Spleen (tissue), 13 donors: ENCODE measurements around the gene SLITRK6. TPM values are rescaled to one million over a fixed set of nuclear protein-coding genes. Genes with fewer than 3 reads are reported as not detected.

Source experiments
- DNase-seq: peaks from one replicate; pipeline ENCODE4 v3.0.0-alpha.2; 2020
- H3K27ac ChIP-seq, 8 donors: fragments of 200-600 bp; sonication (generic) in 7 of 8; 1 replicate in 4 of 8; 2 replicates in 4 of 8; pipeline versions ENCODE4 v1.5.0 to v1.8.0; 2016 to 2021; ENCODE audit warnings: inconsistent platforms in 4 of 8, mild to moderate bottlenecking in 4 of 8, moderate library complexity in 1 of 8
- H3K27me3 ChIP-seq, 7 donors: fragments of 200-600 bp; sonication (generic) in 6 of 7; replicated peaks in 1 of 7; 1 replicate in 4 of 7; 2 replicates in 3 of 7; pipeline versions ENCODE4 v1.5.0 to v1.8.0; 2016 to 2021; ENCODE audit warnings: inconsistent platforms in 3 of 7, mild to moderate bottlenecking in 1 of 7
- H3K36me3 ChIP-seq, 6 donors: fragments of 200-600 bp; sonication (generic) in 5 of 6; 1 replicate in 4 of 6; 2 replicates in 2 of 6; pipeline versions ENCODE4 v1.5.0 to v1.8.0; 2016 to 2021; ENCODE audit warnings: inconsistent platforms in 2 of 6
- H3K4me1 ChIP-seq, 6 donors: fragments of 200-600 bp; sonication (generic) in 5 of 6; 1 replicate in 3 of 6; 2 replicates in 3 of 6; pipeline versions ENCODE4 v1.5.0 to v1.8.0; 2016 to 2021; ENCODE audit warnings: inconsistent platforms in 3 of 6
- H3K4me3 ChIP-seq, 8 donors: fragments of 200-600 bp; sonication (generic) in 7 of 8; 1 replicate in 4 of 8; 2 replicates in 4 of 8; pipeline versions ENCODE4 v1.5.0 to v1.8.0; 2016 to 2021; ENCODE audit warnings: inconsistent platforms in 4 of 8, mild to moderate bottlenecking in 4 of 8, moderate library complexity in 2 of 8
- H3K9me3 ChIP-seq, 8 donors: fragments of 200-600 bp; sonication (generic) in 7 of 8; 1 replicate in 4 of 8; 2 replicates in 4 of 8; pipeline versions ENCODE4 v1.5.0 to v1.8.0; 2016 to 2021; ENCODE audit warnings: inconsistent platforms in 4 of 8
- POLR2A ChIP-seq, 3 donors: fragments of 450-650 bp; IDR thresholded peaks; one replicate each; pipeline ENCODE4 v1.5.1; 2017; ENCODE audit warnings: antibody characterized with exemption in 3 of 3, mild to moderate bottlenecking in 1 of 3
- POLR2AphosphoS5 ChIP-seq, 3 donors: sonication (generic); formaldehyde crosslinking; IDR thresholded peaks; one replicate each; pipeline ENCODE4 v1.5.1; 2017; ENCODE audit warnings: antibody characterized with exemption in 3 of 3
- WGBS, 5 donors: extraction: QIAGEN DNeasy Blood & Tissue Kit in 3 of 5; methylation state at CpG; one replicate each; pipeline versions ENCODE4 v1.1.5 to v1.1.7; 2013 to 2018; 5-methylcytosine and 5-hydroxymethylcytosine counted together
- intact Hi-C: fragments of 100-400 bp; cut with DNase I; formaldehyde crosslinking; loops from one replicate; pipeline ENCODE4 v1.15.0; 2023; ENCODE audit warnings: low total_unique reads
- long read RNA-seq, 2 donors: transcript quantifications; one replicate each; lab custom pipeline, GENCODE V29; 2026
- polyA plus RNA-seq, 3 donors: library from polyadenylated mRNA; stranded (reverse); fragments of 200-250 nt; gene quantifications; one replicate each; pipeline ENCODE4 v1.2.1, GENCODE V29; 2013
- total RNA-seq, 7 donors: library from RNA; depleted of rRNA in 3 of 7; stranded (reverse); fragments of >200 nt in 3 of 7; fragmentation: NEBNext Ultra II Directional in 4 of 7; extraction: Animal tissue kit (Norgen Biotek cat#: 25700) in 4 of 7; gene quantifications; one replicate each; pipeline versions ENCODE4 v1.1.0 to v1.2.1, GENCODE V29; 2016 to 2021
- TF ChIP-seq, protein P1 (sequence below), 11 experiments: fragments of 200-600 bp in 7 of 11; fragments of 450-650 bp in 4 of 11; sonication (generic) in 4 of 11; IDR thresholded peaks in 8 of 11; conservative IDR thresholded peaks in 3 of 11; 1 replicate in 7 of 11; 2 replicates in 4 of 11; pipeline versions ENCODE4 v1.4.0 to v1.8.0; 2016 to 2021; ENCODE audit warnings: antibody characterized with exemption in 11 of 11, inconsistent platforms in 4 of 11, mild to moderate bottlenecking in 1 of 11
- donor health status: healthy with polysubstance abuse.
- donor health status: DM: no; HTN: no; CAD: no; lungs with moderate emphysema.
- donor health status: DM: no; HTN: no; CAD: no.
- donor health status: Bipolar disorder and iron deficiency.
- donor health status: healthy.
- donor health status: DM: no; HTN: no; CAD: no.
- donor health status: DM: yes; HTN: yes; CAD: no.

Gene SLITRK6, protein sequence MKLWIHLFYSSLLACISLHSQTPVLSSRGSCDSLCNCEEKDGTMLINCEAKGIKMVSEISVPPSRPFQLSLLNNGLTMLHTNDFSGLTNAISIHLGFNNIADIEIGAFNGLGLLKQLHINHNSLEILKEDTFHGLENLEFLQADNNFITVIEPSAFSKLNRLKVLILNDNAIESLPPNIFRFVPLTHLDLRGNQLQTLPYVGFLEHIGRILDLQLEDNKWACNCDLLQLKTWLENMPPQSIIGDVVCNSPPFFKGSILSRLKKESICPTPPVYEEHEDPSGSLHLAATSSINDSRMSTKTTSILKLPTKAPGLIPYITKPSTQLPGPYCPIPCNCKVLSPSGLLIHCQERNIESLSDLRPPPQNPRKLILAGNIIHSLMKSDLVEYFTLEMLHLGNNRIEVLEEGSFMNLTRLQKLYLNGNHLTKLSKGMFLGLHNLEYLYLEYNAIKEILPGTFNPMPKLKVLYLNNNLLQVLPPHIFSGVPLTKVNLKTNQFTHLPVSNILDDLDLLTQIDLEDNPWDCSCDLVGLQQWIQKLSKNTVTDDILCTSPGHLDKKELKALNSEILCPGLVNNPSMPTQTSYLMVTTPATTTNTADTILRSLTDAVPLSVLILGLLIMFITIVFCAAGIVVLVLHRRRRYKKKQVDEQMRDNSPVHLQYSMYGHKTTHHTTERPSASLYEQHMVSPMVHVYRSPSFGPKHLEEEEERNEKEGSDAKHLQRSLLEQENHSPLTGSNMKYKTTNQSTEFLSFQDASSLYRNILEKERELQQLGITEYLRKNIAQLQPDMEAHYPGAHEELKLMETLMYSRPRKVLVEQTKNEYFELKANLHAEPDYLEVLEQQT
- under 1 TPM in 1 of 7 donors, not detected in 6; 0.20 TPM for total RNA-seq
- under 1 TPM in 2 of 3 donors, not detected in 1; 0.02 TPM for polyA plus RNA-seq
- long read RNA-seq, donor 1, result 0 reads
- long read RNA-seq, donor 2, result 0 reads

DNA sequence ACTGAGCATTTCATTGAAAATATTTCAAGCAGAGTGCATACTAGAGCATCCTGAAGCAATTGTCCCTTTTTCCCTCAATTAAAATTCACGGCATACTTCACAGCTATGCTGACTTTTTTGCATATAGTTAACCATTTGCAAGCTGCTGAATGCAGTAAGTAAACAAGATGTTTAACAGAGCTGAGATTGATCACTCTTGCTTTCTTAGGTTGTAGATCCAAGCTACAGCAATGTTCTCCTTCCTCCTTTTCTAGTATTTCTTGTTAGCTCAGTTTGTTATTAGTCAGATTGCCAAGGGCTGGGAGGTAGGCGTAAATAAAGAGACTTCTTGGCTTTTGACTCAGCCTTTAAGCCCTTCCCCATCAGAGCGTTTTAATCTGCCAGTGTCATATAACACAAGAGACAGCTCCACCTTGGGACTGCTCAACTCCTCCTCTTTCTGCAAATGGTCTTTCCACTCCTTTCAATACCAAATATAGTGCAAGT is at the start of gene SLITRK6:
Gene SLITRK6, minus strand, starts transcription at position 323 of the 486 bp plus-strand sequence. CDS start 2,911 bp downstream, outside the sequence.
- 33 to 59% (median 51%) methylated on average over 3 of the region's 3 CpGs for WGBS, 5 donors
- TF ChIP-seq POLR2A (IDR thresholded peaks at IDR 0.05), result no peak
- no peak for TF ChIP-seq POLR2AphosphoS5 (IDR thresholded peaks at IDR 0.05)
- TF ChIP-seq, protein P1, sequence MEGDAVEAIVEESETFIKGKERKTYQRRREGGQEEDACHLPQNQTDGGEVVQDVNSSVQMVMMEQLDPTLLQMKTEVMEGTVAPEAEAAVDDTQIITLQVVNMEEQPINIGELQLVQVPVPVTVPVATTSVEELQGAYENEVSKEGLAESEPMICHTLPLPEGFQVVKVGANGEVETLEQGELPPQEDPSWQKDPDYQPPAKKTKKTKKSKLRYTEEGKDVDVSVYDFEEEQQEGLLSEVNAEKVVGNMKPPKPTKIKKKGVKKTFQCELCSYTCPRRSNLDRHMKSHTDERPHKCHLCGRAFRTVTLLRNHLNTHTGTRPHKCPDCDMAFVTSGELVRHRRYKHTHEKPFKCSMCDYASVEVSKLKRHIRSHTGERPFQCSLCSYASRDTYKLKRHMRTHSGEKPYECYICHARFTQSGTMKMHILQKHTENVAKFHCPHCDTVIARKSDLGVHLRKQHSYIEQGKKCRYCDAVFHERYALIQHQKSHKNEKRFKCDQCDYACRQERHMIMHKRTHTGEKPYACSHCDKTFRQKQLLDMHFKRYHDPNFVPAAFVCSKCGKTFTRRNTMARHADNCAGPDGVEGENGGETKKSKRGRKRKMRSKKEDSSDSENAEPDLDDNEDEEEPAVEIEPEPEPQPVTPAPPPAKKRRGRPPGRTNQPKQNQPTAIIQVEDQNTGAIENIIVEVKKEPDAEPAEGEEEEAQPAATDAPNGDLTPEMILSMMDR (IDR thresholded peaks at IDR 0.05 in 8 of 11, conservative IDR thresholded peaks at IDR 0.05 in 3 of 11), result no peak
- H3K4me3 ChIP-seq, result no peak within 1 kb of the TSS

DNA sequence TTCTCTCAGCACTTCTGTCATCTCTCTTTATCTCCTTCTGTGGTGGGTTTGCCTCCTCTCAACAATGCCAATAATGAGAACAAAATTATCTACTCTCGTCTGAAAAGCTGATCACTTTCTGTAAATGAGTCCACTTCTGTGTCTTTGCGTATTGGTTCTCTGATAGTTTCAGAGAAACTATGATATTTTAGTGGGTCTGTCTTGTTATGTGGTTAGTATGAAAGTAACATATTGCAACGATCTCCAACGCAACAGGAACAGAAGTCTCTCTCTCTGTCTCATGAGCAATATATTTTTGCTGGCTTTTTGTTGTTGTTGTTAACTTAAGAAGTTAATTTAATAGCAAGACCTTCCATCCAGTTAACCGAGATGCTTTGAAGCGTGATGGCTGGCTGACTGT is 47.8 kb upstream of the SLITRK6 start:
- Histone ChIP-seq H3K27ac (no peak overlapping the region), H3K27me3 (no peaks in the 10 kb centered on the region), H3K4me1 (no peaks in the 10 kb centered on the region), H3K9me3 (peaks cover 0 to 29% (median 17%) of the 10 kb centered on the region in 8 donors), H3K4me3 (no peak overlapping the region), H3K36me3 (no peaks in the 10 kb centered on the region)
- DNase-seq, result no peak
- 83 to 91% (median 84%) methylated on average over 6 of the region's 6 CpGs for WGBS, 5 donors
- intact Hi-C loops, result no loop called here
- TF ChIP-seq POLR2A (IDR thresholded peaks at IDR 0.05) (no peak), POLR2AphosphoS5 (IDR thresholded peaks at IDR 0.05) (no peak)
- TF ChIP-seq, protein P1 (IDR thresholded peaks at IDR 0.05 in 8 of 11, conservative IDR thresholded peaks at IDR 0.05 in 3 of 11), result no peak

More for the DNA sequence above, at the start of gene SLITRK6:
- H3K9me3 ChIP-seq, result no peaks in the 10 kb centered on the region
- H3K36me3 ChIP-seq, result no peaks in the 10 kb centered on the region
- H3K27ac ChIP-seq, result no peak within 1 kb of the TSS
- no peaks in the 10 kb centered on the region for H3K27me3 ChIP-seq
- intact Hi-C loops, result no loop called here
- DNase-seq, result no peak
- H3K4me1 ChIP-seq, result no peaks in the 10 kb centered on the region

DNA sequence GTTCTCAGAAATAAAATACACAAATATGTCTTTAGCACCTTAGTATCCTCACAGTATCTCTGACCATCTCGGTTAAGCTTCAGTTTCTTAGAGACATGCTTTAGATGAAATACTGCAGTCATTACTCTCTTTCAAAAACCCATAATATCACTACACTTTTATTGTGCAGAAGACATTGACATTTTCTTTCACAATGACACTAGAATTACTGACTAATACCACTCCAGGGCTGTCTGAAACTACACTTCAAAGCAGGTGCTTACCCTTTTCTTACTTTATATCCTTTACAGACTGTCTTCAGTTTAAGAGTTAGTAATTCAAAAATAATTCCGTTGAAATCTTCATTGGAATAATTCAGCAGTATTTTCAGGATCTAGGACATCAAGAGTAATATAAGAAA is 42.2 kb upstream of the SLITRK6 start:
- Histone ChIP-seq H3K9me3 (peaks cover 0 to 4% (median 0%) of the 10 kb centered on the region in 8 donors), H3K4me1 (no peaks in the 10 kb centered on the region), H3K4me3 (no peak overlapping the region), H3K27ac (no peak overlapping the region), H3K27me3 (no peaks in the 10 kb centered on the region), H3K36me3 (no peaks in the 10 kb centered on the region)
- no peak for DNase-seq
- TF ChIP-seq POLR2A (IDR thresholded peaks at IDR 0.05), result no peak
- TF ChIP-seq, protein P1 (IDR thresholded peaks at IDR 0.05 in 8 of 11, conservative IDR thresholded peaks at IDR 0.05 in 3 of 11), result no peak
- TF ChIP-seq POLR2AphosphoS5 (IDR thresholded peaks at IDR 0.05), result no peak
- 58 to 75% (median 67%) methylated on average over 2 of the region's 2 CpGs for WGBS, 5 donors
- intact Hi-C loops, result no loop called here
